Left forelimb (tissue), 1 donor: ENCODE results near the gene CMKLR1.

Experiments used
- DNase-seq: peaks from one replicate; pipeline ENCODE4 v3.0.0-alpha.2; 2018; ENCODE audit warnings: low spot score

CMKLR1 gene

GRCh38 chr12:108338915-108339657 is at the start of gene CMKLR1:
TSS of gene CMKLR1 (minus strand) at chr12:108339311. CDS start at chr12:108293591, 45,720 bp downstream.
- DNase-seq = peak; percentile 74

- DNase-seq = no peak
Measured at GRCh38 chr12:108387771-108388170, 48.7 kb upstream of the CMKLR1 start.

GRCh38 chr12:108386709-108387360 is 47.7 kb upstream of the CMKLR1 start:
- DNase-seq = no peak

GRCh38 chr12:108382437-108382801 is 43.3 kb upstream of the CMKLR1 start:
- DNase-seq = no peak

GRCh38 chr12:108381787-108382436 is 42.8 kb upstream of the CMKLR1 start:
- no peak for DNase-seq

GRCh38 chr12:108380382-108380781 is 41.3 kb upstream of the CMKLR1 start:
- no peak for DNase-seq

GRCh38 chr12:108379823-108380222 is 40.7 kb upstream of the CMKLR1 start:
- DNase-seq = no peak

- DNase-seq = no peak
Measured at GRCh38 chr12:108378926-108379325, 39.8 kb upstream of the CMKLR1 start.

GRCh38 chr12:108377260-108377659 is 38.1 kb upstream of the CMKLR1 start:
- DNase-seq = no peak

- DNase-seq = no peak
Measured at GRCh38 chr12:108375986-108376663, 37.0 kb upstream of the CMKLR1 start.

GRCh38 chr12:108374596-108375320 is 35.6 kb upstream of the CMKLR1 start:
- DNase-seq = no peak

- no peak for DNase-seq
Measured at GRCh38 chr12:108373111-108373510, 34.0 kb upstream of the CMKLR1 start.

GRCh38 chr12:108371801-108372344 is 32.8 kb upstream of the CMKLR1 start:
- no peak for DNase-seq

GRCh38 chr12:108370415-108370814 is 31.3 kb upstream of the CMKLR1 start:
- no peak for DNase-seq

GRCh38 chr12:108369736-108370396 is 30.8 kb upstream of the CMKLR1 start:
- DNase-seq = no peak

- DNase-seq = no peak
Measured at GRCh38 chr12:108368089-108368488, 29.0 kb upstream of the CMKLR1 start.

GRCh38 chr12:108367436-108367835 is 28.3 kb upstream of the CMKLR1 start:
- DNase-seq = no peak

GRCh38 chr12:108365324-108365723 is 26.2 kb upstream of the CMKLR1 start:
- no peak for DNase-seq

- DNase-seq = no peak
Measured at GRCh38 chr12:108364879-108365278, 25.8 kb upstream of the CMKLR1 start.

GRCh38 chr12:108363565-108363964 is 24.5 kb upstream of the CMKLR1 start:
- no peak for DNase-seq

GRCh38 chr12:108363165-108363564 is 24.1 kb upstream of the CMKLR1 start:
- DNase-seq = no peak
